Uterus (tissue), 2 donors: ENCODE results near the gene BTBD17.

ENCODE experiments used
- CTCF ChIP-seq, 4 experiments: fragments of 200-600 bp in 2 of 4; fragments of 450-650 bp in 2 of 4; sonication (generic) in 2 of 4; IDR thresholded peaks; one replicate each; pipeline ENCODE4 v1.5.1; 2016 to 2019; ENCODE audit warnings: antibody characterized with exemption in 4 of 4, mild to moderate bottlenecking in 2 of 4, moderate library complexity in 1 of 4
- POLR2A ChIP-seq, 2 donors: fragments of 450-650 bp; IDR thresholded peaks; one replicate each; pipeline ENCODE4 v1.6.1; 2016; ENCODE audit warnings: antibody characterized with exemption in 2 of 2, mild to moderate bottlenecking in 1 of 2, moderate library complexity in 1 of 2

- TF ChIP-seq CTCF (IDR thresholded peaks at IDR 0.05) = no peak
- TF ChIP-seq POLR2A (IDR thresholded peaks at IDR 0.05) = no peak
These were observed 33.2 kb downstream of the BTBD17 start for GRCh38 chr17:74328487-74328886.
